GM12878 (cell line): ENCODE measurements around the gene INPP5D. TPM values are rescaled to one million over a fixed set of nuclear protein-coding genes. Genes with fewer than 3 reads are reported as not detected.

Source experiments
- ATAC-seq: fragments of 200-7000 bp; cut with Tn5 transposase; 3 replicates; pipeline ENCODE4 v1.9.1; 2020; ENCODE audit warnings: mild to moderate bottlenecking, moderate library complexity
- BruUV-seq: library from RNA; stranded (reverse); fragments of 400-500 nt; replicated peaks from 2 replicates; lab custom pipeline; 2021; lab: Mats Ljungman, UMichigan
- CTCF ChIA-PET: fragments of 300-600 bp; sonication (Branson Sonifier 250); formaldehyde crosslinking; extraction: SDS; loops from one replicate; lab custom pipeline; 2021; ENCODE audit warnings: inconsistent platforms; lab: Yijun Ruan, JAX
- POLR2A ChIA-PET: fragments of 350-600 bp; formaldehyde crosslinking; extraction: SDS; loops from one replicate; lab custom pipeline; 2021; ENCODE audit warnings: inconsistent platforms; lab: Charles Lee
- RAD21 ChIA-PET: fragments of 300-600 bp; sonication (Branson Sonifier 250); formaldehyde crosslinking; loops from one replicate; lab custom pipeline; 2023; ENCODE audit warnings: antibody characterized with exemption; ENCODE audit not compliant: unreplicated experiment; lab: Charles Lee
- SMC1A ChIA-PET: fragments of 300-600 bp; sonication (Branson Sonifier 250); formaldehyde crosslinking; loops from one replicate; lab custom pipeline; 2023; ENCODE audit not compliant: unreplicated experiment, uncharacterized antibody; lab: Charles Lee
- DNase-seq: peaks from one replicate; pipeline ENCODE4 v3.0.0-alpha.2; 2011; ENCODE audit warnings: low read depth, low spot score
- FAIRE-seq: peaks from 3 replicates; lab custom pipeline; 2011; peaks lifted over from hg19 to GRCh38; lab: Jason Lieb, UNC
- H2AFZ ChIP-seq: 2 replicates; pipeline ENCODE4 v1.6.0; 2011; ENCODE audit warnings: low read depth, low read length, control low read depth; ENCODE audit not compliant: control insufficient read depth
- H3K27ac ChIP-seq: 2 replicates; pipeline ENCODE4 v1.5.1; 2011; ENCODE audit warnings: control low read depth; ENCODE audit not compliant: control insufficient read depth, insufficient read depth
- H3K27me3 ChIP-seq, 2 experiments: replicated peaks in 1 of 2; 2 replicates each; pipeline versions ENCODE4 v1.6.0 to v1.6.1; 2011; ENCODE audit warnings: low read length in 1 of 2; ENCODE audit not compliant: control insufficient read depth in 2 of 2, insufficient read depth in 2 of 2
- H3K36me3 ChIP-seq, 2 experiments: 2 replicates each; pipeline ENCODE4 v1.5.1; 2011; ENCODE audit warnings: low read length in 1 of 2; ENCODE audit not compliant: control insufficient read depth in 2 of 2, insufficient read depth in 2 of 2
- H3K4me1 ChIP-seq: 2 replicates; pipeline ENCODE4 v1.6.1; 2011; ENCODE audit warnings: mild to moderate bottlenecking, low read length, moderate library complexity, mixed read lengths; ENCODE audit not compliant: control insufficient read depth, insufficient read depth
- H3K4me2 ChIP-seq: 2 replicates; pipeline ENCODE4 v1.6.0; 2011; ENCODE audit warnings: control low read depth; ENCODE audit not compliant: control insufficient read depth, insufficient read depth
- H3K4me3 ChIP-seq: fragments of 200-600 bp; sonication (generic); 2 replicates; pipeline ENCODE4 v1.5.1; 2016
- H3K79me2 ChIP-seq: 2 replicates; pipeline ENCODE4 v1.6.0; 2011; ENCODE audit warnings: low read length; ENCODE audit not compliant: control insufficient read depth, insufficient read depth
- H3K9ac ChIP-seq: 2 replicates; pipeline ENCODE4 v1.8.0; 2011; ENCODE audit warnings: low read length, control low read depth, mixed read lengths; ENCODE audit not compliant: control insufficient read depth, insufficient read depth
- H3K9me3 ChIP-seq: replicated peaks from 3 replicates; pipeline ENCODE4 v1.5.1; 2011; ENCODE audit warnings: mild to moderate bottlenecking, low read length; ENCODE audit not compliant: control insufficient read depth, insufficient read depth
- H4K20me1 ChIP-seq: 2 replicates; pipeline ENCODE4 v1.6.0; 2011; ENCODE audit not compliant: control insufficient read depth, insufficient read depth
- CHD2 ChIP-seq: IDR thresholded peaks from 2 replicates; pipeline ENCODE4 v1.6.1; 2011; ENCODE audit warnings: low read depth, low read length, improper control_type of control experiment, borderline replicate concordance
- IKZF1 ChIP-seq: fragments of 450-650 bp; conservative IDR thresholded peaks from 2 replicates; pipeline ENCODE4 v1.6.1; 2017; ENCODE audit warnings: antibody characterized with exemption, mild to moderate bottlenecking
- IKZF2 ChIP-seq, 2 experiments: fragments of 450-650 bp; IDR thresholded peaks; 2 replicates each; pipeline ENCODE4 v1.6.1; 2017; ENCODE audit warnings: mild to moderate bottlenecking in 2 of 2, moderate library complexity in 2 of 2
- NR2C1 ChIP-seq: fragments of 450-650 bp; IDR thresholded peaks from 2 replicates; pipeline ENCODE4 v1.6.1; 2017; ENCODE audit warnings: antibody characterized with exemption, mild to moderate bottlenecking, moderate library complexity
- NR2F1 ChIP-seq: fragments of 450-650 bp; conservative IDR thresholded peaks from 2 replicates; pipeline ENCODE4 v1.6.1; 2017; ENCODE audit warnings: mild to moderate bottlenecking
- NRF1 ChIP-seq: conservative IDR thresholded peaks from 2 replicates; pipeline ENCODE4 v1.6.1; 2011; ENCODE audit warnings: mild to moderate bottlenecking, low read depth, low read length, improper control_type of control experiment
- PML ChIP-seq: IDR thresholded peaks from 2 replicates; pipeline ENCODE4 v1.6.1; 2012; ENCODE audit warnings: low read length, inconsistent platforms
- RCOR1 ChIP-seq: conservative IDR thresholded peaks from 2 replicates; pipeline ENCODE4 v1.6.1; 2012; ENCODE audit warnings: low read depth, low read length, improper control_type of control experiment
- RUNX3 ChIP-seq: IDR thresholded peaks from 2 replicates; pipeline ENCODE4 v1.6.1; 2012; ENCODE audit warnings: low read length, inconsistent platforms
- SREBF1 ChIP-seq: IDR thresholded peaks from 2 replicates; pipeline ENCODE4 v1.6.1; 2012; ENCODE audit warnings: mild to moderate bottlenecking, low read length
- TCF7 ChIP-seq: IDR thresholded peaks from 2 replicates; pipeline ENCODE4 v1.6.1; 2014; ENCODE audit warnings: antibody characterized with exemption, borderline replicate concordance
- YBX1 ChIP-seq: fragments of 450-650 bp; IDR thresholded peaks from 2 replicates; pipeline ENCODE4 v1.6.1; 2016; ENCODE audit warnings: antibody characterized with exemption
- ZSCAN29 ChIP-seq: fragments of 450-650 bp; IDR thresholded peaks from 2 replicates; pipeline ENCODE4 v1.6.1; 2017; ENCODE audit warnings: mild to moderate bottlenecking, moderate library complexity
- WGBS: methylation state at CpG from one replicate; pipeline ENCODE4 v1.1.6; 2016; ENCODE audit warnings: low lambda C conversion rate; ENCODE audit not compliant: insufficient replicate concordance, insufficient coverage; ENCODE audit errors: missing lambda C conversion rate; 5-methylcytosine and 5-hydroxymethylcytosine counted together
- in situ Hi-C: fragments of 300-500 bp; cut with MboI; formaldehyde crosslinking; loops from 9 replicates; pipeline ENCODE4 v1.14.3; 2018; ENCODE audit warnings: mixed read lengths
- intact Hi-C: fragments of 100-400 bp; cut with micrococcal nuclease; formaldehyde crosslinking; loops from one replicate; pipeline ENCODE4 v1.14.2; 2022; ENCODE audit not compliant: unreplicated experiment
- polyA plus RNA-seq, 11 experiments: library from polyadenylated mRNA; depleted of rRNA in 4 of 11; unstranded in 6 of 11; stranded (reverse) in 5 of 11; fragments of >200 nt; fragmentation: Nextera tagmentation in 4 of 11; fragmentation: Illumina TruSeq in 1 of 11; extraction: Ambion mirVana in 4 of 11; extraction: Trizol in 1 of 11; gene quantifications; 1 replicate in 1 of 11; 2 replicates in 10 of 11; pipeline versions ENCODE4 v1.2.1 to v1.2.3, GENCODE V29; 2011 to 2016; ENCODE audit warnings: inconsistent platforms in 2 of 11, missing spikeins in 2 of 11, low read depth in 1 of 11
- total RNA-seq, 4 experiments: library from RNA; depleted of rRNA in 3 of 4; stranded (reverse); fragments of >200 nt in 3 of 4; fragmentation: Illumina TruSeq in 1 of 4; extraction: Trizol in 1 of 4; gene quantifications; 2 replicates each; pipeline versions ENCODE4 v1.2.1 to v1.2.3, GENCODE V29; 2013 to 2021

The INPP5D gene
- total and polyA plus RNA-seq, 10 of the 15 experiments (the other 5 are each of a cell fraction or from before 2014, with no cell fraction given), result 11.8 to 139 (median 88.8) TPM

DNA sequence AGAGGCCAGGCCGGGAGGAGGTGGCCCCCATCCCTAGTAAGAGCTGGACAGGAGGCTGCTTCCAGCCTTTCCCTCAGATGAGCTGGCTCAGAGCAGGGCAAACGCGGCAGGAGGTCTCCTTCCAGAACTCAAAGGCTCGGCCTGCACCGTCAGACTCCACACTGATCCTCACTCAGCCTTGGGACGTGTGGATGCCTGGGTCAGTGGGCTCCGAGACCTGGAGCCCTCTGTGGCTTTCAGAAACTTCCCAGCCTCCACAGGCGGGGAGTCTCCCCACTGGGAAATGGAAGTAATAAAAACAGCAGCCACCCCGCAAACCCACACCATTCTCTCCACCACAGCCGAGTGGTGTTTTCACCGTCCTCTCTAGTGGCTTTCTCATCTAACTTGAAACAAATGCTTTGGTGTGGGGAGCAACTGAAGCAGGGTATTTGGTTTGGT is 54.3 kb downstream of the INPP5D start:
- in situ Hi-C loops (no loop called here), intact Hi-C loops (no loop called here)
- ChIA-PET SMC1A (interaction anchor here (2.8 to 3.0 kb wide), 2 partner anchors 13 to 54 kb away, joined by 9 to 15 read pairs; partner anchors contain the start of gene INPP5D), CTCF (interaction anchor here (1.9 kb wide), 1 partner anchor 54 kb away, joined by 7 read pairs; the partner anchor contains the start of gene INPP5D), POLR2A (interaction anchor here (0.6 to 1.7 kb wide), 3 partner anchors 10 to 127 kb away, joined by 4 to 5 read pairs (median 5); no protein-coding TSS in a partner anchor), RAD21 (interaction anchor here (1.7 to 2.4 kb wide), 2 partner anchors 10 to 13 kb away, joined by 6 to 12 read pairs; no protein-coding TSS in a partner anchor)
- DNase-seq (no peak), FAIRE-seq (no peak), ATAC-seq (peak; percentile 42)
- Histone ChIP-seq H3K27me3 (no peaks in the 10 kb centered on the region), H3K9me3 (no peaks in the 10 kb centered on the region), H3K27ac (peak overlapping the region; percentile 20; the same call in 1 of the 2 replicates), H3K79me2 (peaks cover 52% of the 10 kb centered on the region), H2AFZ (no peak overlapping the region), H3K4me2 (no peak overlapping the region), H3K9ac (0 out of 2 replicates have a peak overlapping the region, but pooled peaks have one; percentile 4), H3K4me3 (no peak overlapping the region), H4K20me1 (peaks cover 3% of the 10 kb centered on the region; the same call in 1 of the 2 replicates), H3K4me1 (peaks cover 6% of the 10 kb centered on the region), H3K36me3 (peaks cover 16 to 26% of the 10 kb centered on the region in 2 experiments; a peak in 3 of 4 replicates)
- TF ChIP-seq YBX1 (no peak), NR2C1 (no peak), RUNX3 (peak; percentile 42), RCOR1 (no peak), CHD2 (no peak), NR2F1 (0 out of 2 replicates have a peak, but pooled peaks have one; percentile 28), IKZF2 (IDR thresholded peaks at IDR 0.05) (0 out of 4 replicates have a peak, but pooled peaks of 1 of the 2 experiments have one; percentile 11), ZSCAN29 (no peak), SREBF1 (no peak), PML (no peak), IKZF1 (peak; percentile 55; the same call in 1 of the 2 replicates), NRF1 (no peak), TCF7 (no peak)
- BruUV-seq, result no TSS peak
- 82% methylated on average over 11 of the region's 11 CpGs for WGBS
